Central memory CD8-positive, alpha-beta T cell (primary cell): ENCODE results near the gene INPP5B.
A peak's percentile ranks its signal among the peaks of the same experiment; 100 is the strongest.
"Not testable (repeated sequence)": the region's sequence is repeated elsewhere in the genome, so short reads cannot be mapped to it uniquely, and the experiment has no call there.

Experiments
- ATAC-seq: fragments of 150-1000 bp; cut with Tn5 transposase; replicated peaks from 2 replicates; pipeline ENCODE4 v1.10.0; 2022; ENCODE audit warnings: mild to moderate bottlenecking, moderate FRiP score, moderate number of reproducible peaks; ENCODE audit not compliant: poor library complexity, severe bottlenecking; ENCODE audit errors: extremely low read depth
- DNase-seq, 2 donors: peaks; one replicate each; pipeline ENCODE4 v3.0.0; 2021; ENCODE audit warnings: low spot score in 2 of 2
- H3K27ac Mint-ChIP-seq: one replicate; pipeline ENCODE4 v1.8.0; 2022; ENCODE audit warnings: low read depth, mild to moderate bottlenecking, moderate library complexity, mixed read lengths
- H3K27me3 Mint-ChIP-seq: one replicate; pipeline ENCODE4 v1.8.0; 2022; ENCODE audit warnings: mixed read lengths
- H3K36me3 Mint-ChIP-seq: one replicate; pipeline ENCODE4 v1.8.0; 2022; ENCODE audit warnings: mild to moderate bottlenecking, moderate library complexity, mixed read lengths; ENCODE audit not compliant: insufficient read depth
- H3K4me1 Mint-ChIP-seq: one replicate; pipeline ENCODE4 v1.8.0; 2022; ENCODE audit warnings: mixed read lengths
- H3K4me3 Mint-ChIP-seq: one replicate; pipeline ENCODE4 v1.8.0; 2022; ENCODE audit warnings: mild to moderate bottlenecking, moderate library complexity, mixed read lengths
- H3K9me3 Mint-ChIP-seq: one replicate; pipeline ENCODE4 v1.8.0; 2022; ENCODE audit warnings: mixed read lengths

The INPP5B gene

DNA sequence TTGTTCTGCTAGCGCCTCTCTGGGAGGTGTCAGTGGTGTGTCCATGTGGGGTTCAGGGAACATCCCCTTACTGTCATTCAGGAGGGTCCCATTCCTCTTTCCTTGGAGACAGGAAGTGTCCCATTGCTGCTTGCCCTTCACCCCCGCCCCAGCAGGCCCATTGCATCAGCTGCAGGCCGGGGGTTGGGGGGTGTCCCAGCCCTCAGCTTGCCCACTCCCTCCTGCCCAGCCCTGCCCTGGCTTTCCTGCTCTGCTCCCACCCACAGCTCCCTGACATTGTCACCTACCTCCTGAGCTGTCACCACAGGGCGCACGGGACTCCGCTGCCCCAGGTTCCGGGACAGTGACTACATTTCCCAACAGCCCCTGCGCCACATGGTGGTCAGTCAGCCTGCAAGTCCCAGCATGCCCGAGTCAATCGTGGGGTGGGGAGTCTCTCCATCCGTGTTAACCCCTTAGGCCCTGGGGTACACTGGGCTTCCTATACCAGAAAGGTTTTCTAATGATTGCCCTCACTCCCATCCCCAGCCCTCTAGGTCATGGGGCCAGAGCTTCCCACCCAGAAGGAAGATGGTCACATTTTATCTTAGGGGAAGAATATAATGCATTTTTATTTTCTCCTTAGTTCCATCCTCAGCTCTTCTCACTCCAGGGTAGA is at the start of gene INPP5B:
Gene INPP5B, minus strand, starts transcription at position 351 of the 658 bp plus-strand sequence. CDS start 745 bp downstream, outside the sequence.
- DNase-seq (peak; percentile 30 to 39), ATAC-seq (peak; percentile 78)
- Mint-ChIP-seq H3K27me3 (no peaks in the 10 kb centered on the region), H3K27ac (peak within 1 kb of the TSS; percentile 79), H3K4me3 (peak within 1 kb of the TSS; percentile 86), H3K9me3 (no peaks in the 10 kb centered on the region), H3K4me1 (peaks cover 14% of the 10 kb centered on the region), H3K36me3 (peaks cover 6% of the 10 kb centered on the region)

GRCh38 chr1:37995751-37996345 is 49.0 kb upstream of the INPP5B start:
- H3K4me3 Mint-ChIP-seq, result no peak overlapping the region
- H3K27me3 Mint-ChIP-seq, result no peaks in the 10 kb centered on the region
- peaks cover 5% of the 10 kb centered on the region for H3K4me1 Mint-ChIP-seq
- H3K9me3 Mint-ChIP-seq, result no peaks in the 10 kb centered on the region
- H3K27ac Mint-ChIP-seq, result no peak overlapping the region
- ATAC-seq, result no peak
- no peak for DNase-seq
- peaks cover 4% of the 10 kb centered on the region for H3K36me3 Mint-ChIP-seq

- Mint-ChIP-seq H3K27ac (no peak overlapping the region), H3K4me3 (peak overlapping the region; percentile 29), H3K27me3 (no peaks in the 10 kb centered on the region), H3K36me3 (peaks cover 6% of the 10 kb centered on the region), H3K4me1 (peaks cover 9% of the 10 kb centered on the region), H3K9me3 (no peaks in the 10 kb centered on the region)
- ATAC-seq (no peak), DNase-seq (no peak)
These were observed 48.2 kb upstream of the INPP5B start for GRCh38 chr1:37994886-37995566.

- Mint-ChIP-seq H3K9me3 (no peaks in the 10 kb centered on the region), H3K27me3 (no peaks in the 10 kb centered on the region), H3K27ac (peak overlapping the region; percentile 94), H3K4me1 (peaks cover 27% of the 10 kb centered on the region), H3K4me3 (peak overlapping the region; percentile 94), H3K36me3 (peaks cover 40% of the 10 kb centered on the region)
- DNase-seq (no peak), ATAC-seq (peak; percentile 46)
These were observed 42.6 kb upstream of the INPP5B start for GRCh38 chr1:37989361-37989930.

GRCh38 chr1:37987679-37988078 is 40.8 kb upstream of the INPP5B start:
- Mint-ChIP-seq H3K4me1 (peaks cover 27% of the 10 kb centered on the region), H3K36me3 (peaks cover 53% of the 10 kb centered on the region), H3K4me3 (no peak overlapping the region), H3K27ac (no peak overlapping the region), H3K9me3 (no peaks in the 10 kb centered on the region), H3K27me3 (no peaks in the 10 kb centered on the region)
- DNase-seq, result no peak
- no peak for ATAC-seq

GRCh38 chr1:37983546-37983945 is 36.7 kb upstream of the INPP5B start:
- no peak overlapping the region for H3K27ac Mint-ChIP-seq
- H3K36me3 Mint-ChIP-seq, result peaks cover 85% of the 10 kb centered on the region
- H3K27me3 Mint-ChIP-seq, result no peaks in the 10 kb centered on the region
- no peak for DNase-seq
- no peak overlapping the region for H3K4me3 Mint-ChIP-seq
- H3K9me3 Mint-ChIP-seq, result no peaks in the 10 kb centered on the region
- no peak for ATAC-seq
- H3K4me1 Mint-ChIP-seq, result peaks cover 11% of the 10 kb centered on the region

- no peak overlapping the region for H3K27ac Mint-ChIP-seq
- DNase-seq (no peak), ATAC-seq (no peak)
- H3K9me3 Mint-ChIP-seq, result no peaks in the 10 kb centered on the region
- H3K4me3 Mint-ChIP-seq, result no peak overlapping the region
- no peaks in the 10 kb centered on the region for H3K27me3 Mint-ChIP-seq
- H3K4me1 Mint-ChIP-seq, result peaks cover 9% of the 10 kb centered on the region
- peaks cover 95% of the 10 kb centered on the region for H3K36me3 Mint-ChIP-seq
These were observed 31.7 kb upstream of the INPP5B start for GRCh38 chr1:37978541-37978940.

- peaks cover 90% of the 10 kb centered on the region for H3K36me3 Mint-ChIP-seq
- not testable (repeated sequence) for H3K27me3 Mint-ChIP-seq, ATAC-seq, H3K9me3 Mint-ChIP-seq, DNase-seq, H3K4me3 Mint-ChIP-seq
- peak overlapping the region; percentile 64 for H3K27ac Mint-ChIP-seq
- peaks cover 33% of the 10 kb centered on the region for H3K4me1 Mint-ChIP-seq
These were observed 28.2 kb upstream of the INPP5B start for GRCh38 chr1:37975083-37975482.

- Mint-ChIP-seq H3K36me3 (peaks cover 90% of the 10 kb centered on the region), H3K27ac (peak overlapping the region; percentile 64), H3K27me3 (no peaks in the 10 kb centered on the region), H3K4me1 (peaks cover 33% of the 10 kb centered on the region), H3K9me3 (no peaks in the 10 kb centered on the region), H3K4me3 (no peak overlapping the region)
- ATAC-seq (no peak), DNase-seq (no peak)
These were observed 27.7 kb upstream of the INPP5B start for GRCh38 chr1:37974567-37974966.

DNA sequence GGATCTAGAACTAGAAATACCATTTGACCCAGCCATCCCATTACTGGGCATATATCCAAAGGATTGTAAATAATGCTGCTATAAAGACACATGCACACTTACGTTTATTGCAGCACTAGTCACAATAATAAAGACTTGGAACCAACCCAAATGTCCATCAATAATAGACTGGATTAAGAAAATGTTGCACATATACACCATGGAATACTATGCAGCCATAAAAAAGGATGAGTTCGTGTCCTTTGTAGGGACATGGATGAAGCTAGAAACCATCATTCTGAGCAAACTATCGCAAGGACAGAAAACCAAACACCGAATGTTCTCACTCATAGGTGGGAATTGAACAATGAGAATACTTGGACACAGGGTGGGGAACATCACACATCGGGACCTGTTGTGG is 26.8 kb upstream of the INPP5B start:
- peaks cover 33% of the 10 kb centered on the region for H3K4me1 Mint-ChIP-seq
- ATAC-seq, H3K27ac Mint-ChIP-seq: not testable (repeated sequence)

DNA sequence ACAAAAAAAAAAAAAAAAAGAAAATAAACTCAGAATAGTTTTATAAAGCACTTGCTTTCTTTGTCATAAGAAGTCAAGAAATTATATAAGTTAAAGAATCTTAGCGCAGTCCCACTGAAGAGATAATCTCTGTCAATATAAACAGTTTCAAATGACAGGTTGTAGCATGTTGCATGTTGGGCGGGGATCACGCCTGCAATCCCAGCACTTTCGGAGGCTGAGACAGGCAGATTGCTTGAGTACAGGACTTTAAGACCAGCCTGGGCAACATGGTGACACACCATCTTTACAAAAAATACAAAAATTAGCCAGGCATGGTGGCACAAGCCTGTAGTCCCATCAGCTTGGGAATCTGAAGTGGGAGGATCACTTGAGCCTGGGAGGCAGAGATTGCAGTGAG is 18.4 kb upstream of the INPP5B start:
- peaks cover 76% of the 10 kb centered on the region for H3K36me3 Mint-ChIP-seq
- H3K27me3 Mint-ChIP-seq, result no peaks in the 10 kb centered on the region
- no peak for DNase-seq
- H3K9me3 Mint-ChIP-seq, result no peaks in the 10 kb centered on the region
- no peak overlapping the region for H3K27ac Mint-ChIP-seq
- ATAC-seq, result no peak
- no peak overlapping the region for H3K4me3 Mint-ChIP-seq
- no peaks in the 10 kb centered on the region for H3K4me1 Mint-ChIP-seq

More for the DNA sequence above, 26.8 kb upstream of the INPP5B start:
- DNase-seq, H3K4me3 Mint-ChIP-seq, H3K9me3 Mint-ChIP-seq, H3K27me3 Mint-ChIP-seq: not testable (repeated sequence)
- H3K36me3 Mint-ChIP-seq, result peaks cover 88% of the 10 kb centered on the region

DNA sequence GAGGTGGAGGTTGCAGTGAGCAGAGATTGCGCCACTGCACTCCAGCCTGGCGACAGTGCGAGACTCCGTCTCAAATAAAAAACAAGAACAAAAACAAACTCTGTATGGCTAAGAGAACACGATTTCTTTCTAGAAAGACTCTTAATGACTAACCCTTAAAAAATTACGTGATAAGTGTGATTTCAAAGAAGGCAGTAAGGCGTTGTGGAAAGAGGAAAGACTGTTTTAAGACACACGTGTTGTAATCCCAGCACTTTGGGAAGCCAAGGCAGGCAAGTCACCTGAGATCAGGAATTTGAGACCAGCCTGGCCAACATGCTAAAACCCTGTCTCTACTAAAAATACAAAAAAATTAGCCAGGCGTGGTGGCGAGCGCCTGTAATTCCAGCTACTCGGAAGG is 17.3 kb upstream of the INPP5B start:
- peaks cover 78% of the 10 kb centered on the region for H3K36me3 Mint-ChIP-seq
- ATAC-seq, H3K27me3 Mint-ChIP-seq, DNase-seq, H3K4me3 Mint-ChIP-seq, H3K9me3 Mint-ChIP-seq, H3K4me1 Mint-ChIP-seq, H3K27ac Mint-ChIP-seq: not testable (repeated sequence)
